Esophagus muscularis mucosa (tissue), 4 donors: Measurements from ENCODE around the gene KREMEN2. TPM values are rescaled to one million over a fixed set of nuclear protein-coding genes. Genes with fewer than 3 reads are reported as not detected.

Source experiments
- DNase-seq: peaks from one replicate; pipeline ENCODE4 v3.0.0-alpha.2; 2017; ENCODE audit errors: extremely low spot score
- H3K27ac ChIP-seq, 4 donors: fragments of 200-600 bp; sonication (generic); replicated peaks in 1 of 4; 1 replicate in 3 of 4; 2 replicates in 1 of 4; pipeline ENCODE4 v1.5.1; 2016 to 2019; ENCODE audit warnings: mild to moderate bottlenecking in 1 of 4
- H3K27me3 ChIP-seq, 4 donors: fragments of 200-600 bp; sonication (generic); one replicate each; pipeline versions ENCODE4 v1.5.1 to v1.6.0; 2016 to 2019
- H3K36me3 ChIP-seq, 4 donors: fragments of 200-600 bp; sonication (generic); one replicate each; pipeline ENCODE4 v1.5.1; 2016 to 2019
- H3K4me1 ChIP-seq, 4 donors: fragments of 200-600 bp; sonication (generic); one replicate each; pipeline ENCODE4 v1.5.1; 2016 to 2019
- H3K4me3 ChIP-seq, 4 donors: fragments of 200-600 bp; sonication (generic); 1 replicate in 2 of 4; 2 replicates in 2 of 4; pipeline ENCODE4 v1.5.1; 2016 to 2019; ENCODE audit warnings: mild to moderate bottlenecking in 4 of 4, moderate library complexity in 1 of 4
- H3K9me3 ChIP-seq, 4 donors: fragments of 200-600 bp; sonication (generic); 1 replicate in 3 of 4; 2 replicates in 1 of 4; pipeline ENCODE4 v1.5.1; 2016 to 2019
- CTCF ChIP-seq, 3 experiments: fragments of 200-600 bp in 2 of 3; fragments of 450-650 bp in 1 of 3; sonication (generic) in 2 of 3; IDR thresholded peaks; one replicate each; pipeline ENCODE4 v1.5.1; 2017 to 2019; ENCODE audit warnings: antibody characterized with exemption in 3 of 3, mild to moderate bottlenecking in 2 of 3, moderate library complexity in 1 of 3
- EP300 ChIP-seq: sonication (generic); formaldehyde crosslinking; IDR thresholded peaks from one replicate; pipeline ENCODE4 v1.6.1; 2017; ENCODE audit warnings: antibody characterized with exemption
- POLR2A ChIP-seq: fragments of 450-650 bp; IDR thresholded peaks from one replicate; pipeline ENCODE4 v1.6.1; 2017; ENCODE audit warnings: antibody characterized with exemption, moderate library complexity, mild to moderate bottlenecking, low read depth
- POLR2AphosphoS5 ChIP-seq, 2 donors: sonication (generic); formaldehyde crosslinking; IDR thresholded peaks; one replicate each; pipeline ENCODE4 v1.6.1; 2017; ENCODE audit warnings: antibody characterized with exemption in 2 of 2
- WGBS: methylation state at CpG from one replicate; pipeline ENCODE4 v1.1.5; 2018; 5-methylcytosine and 5-hydroxymethylcytosine counted together
- intact Hi-C: fragments of 100-400 bp; cut with DNase I; formaldehyde crosslinking; loops from one replicate; pipeline ENCODE4 v1.15.1; 2023
- total RNA-seq, 4 donors: library from RNA; depleted of rRNA; stranded (reverse); fragments of >200 nt; gene quantifications; one replicate each; pipeline versions ENCODE4 v1.1.0 to v1.2.1, GENCODE V29; 2016

The KREMEN2 gene
- total RNA-seq, 4 donors from 2014 or later: 0.13 TPM; not detected in 3

GRCh38 chr16:2992383-2993081 is 28.5 kb downstream of the KREMEN2 start:
- H3K9me3 ChIP-seq: no peaks in the 10 kb centered on the region
- WGBS: 90% methylated on average over 12 of the region's 14 CpGs
- no peak overlapping the region for H3K27ac ChIP-seq
- H3K4me1 ChIP-seq: no peaks in the 10 kb centered on the region
- peaks cover 0 to 54% (median 0%) of the 10 kb centered on the region in 4 donors for H3K27me3 ChIP-seq
- no peak overlapping the region for H3K4me3 ChIP-seq
- intact Hi-C loops: no loop called here
- no peak for DNase-seq
- H3K36me3 ChIP-seq: no peaks in the 10 kb centered on the region
- TF ChIP-seq POLR2AphosphoS5 (IDR thresholded peaks at IDR 0.05): no peak
- TF ChIP-seq EP300: no peak
- TF ChIP-seq POLR2A: no peak
- no peak for TF ChIP-seq CTCF (IDR thresholded peaks at IDR 0.05)

GRCh38 chr16:2996298-2996697 is 32.2 kb downstream of the KREMEN2 start:
- no peak for TF ChIP-seq EP300
- no peak for TF ChIP-seq CTCF (IDR thresholded peaks at IDR 0.05)
- no peak for TF ChIP-seq POLR2A
- TF ChIP-seq POLR2AphosphoS5 (IDR thresholded peaks at IDR 0.05): no peak
- no peaks in the 10 kb centered on the region for H3K4me1 ChIP-seq
- peaks cover 0 to 51% (median 0%) of the 10 kb centered on the region in 4 donors for H3K27me3 ChIP-seq
- WGBS: 71% methylated on average over 9 of the region's 13 CpGs
- intact Hi-C loops: no loop called here
- H3K36me3 ChIP-seq: no peaks in the 10 kb centered on the region
- no peak overlapping the region for H3K4me3 ChIP-seq
- H3K27ac ChIP-seq: no peak overlapping the region
- no peak for DNase-seq
- H3K9me3 ChIP-seq: no peaks in the 10 kb centered on the region

GRCh38 chr16:2999929-3000328 is 35.9 kb downstream of the KREMEN2 start:
- no peak for DNase-seq
- Histone ChIP-seq H3K4me1 (peaks cover 2 to 11% (median 9%) of the 10 kb centered on the region in 4 donors), H3K36me3 (no peaks in the 10 kb centered on the region), H3K27ac (no peak overlapping the region), H3K4me3 (no peak overlapping the region), H3K9me3 (no peaks in the 10 kb centered on the region), H3K27me3 (peaks cover 0 to 65% (median 2%) of the 10 kb centered on the region in 4 donors)
- intact Hi-C loops: no loop called here
- 79% methylated on average over 6 of the region's 6 CpGs for WGBS
- TF ChIP-seq POLR2A (no peak), EP300 (no peak), CTCF (IDR thresholded peaks at IDR 0.05) (no peak), POLR2AphosphoS5 (IDR thresholded peaks at IDR 0.05) (no peak)

GRCh38 chr16:3000540-3000939 is 36.5 kb downstream of the KREMEN2 start:
- TF ChIP-seq CTCF (IDR thresholded peaks at IDR 0.05): no peak
- TF ChIP-seq POLR2AphosphoS5 (IDR thresholded peaks at IDR 0.05): no peak
- no peak for TF ChIP-seq EP300
- no peak for DNase-seq
- H3K27me3 ChIP-seq: peaks cover 0 to 68% (median 3%) of the 10 kb centered on the region in 4 donors
- no peak overlapping the region for H3K4me3 ChIP-seq
- H3K4me1 ChIP-seq: peaks cover 3 to 15% (median 12%) of the 10 kb centered on the region in 4 donors
- H3K27ac ChIP-seq: no peak overlapping the region
- H3K36me3 ChIP-seq: no peaks in the 10 kb centered on the region
- intact Hi-C loops: no loop called here
- WGBS: no CpG with 5 or more reads among the region's 4 CpGs
- H3K9me3 ChIP-seq: no peaks in the 10 kb centered on the region

- Histone ChIP-seq H3K36me3 (no peaks in the 10 kb centered on the region), H3K27me3 (peaks cover 0 to 68% (median 3%) of the 10 kb centered on the region in 4 donors), H3K27ac (no peak overlapping the region), H3K4me1 (peaks cover 3 to 15% (median 12%) of the 10 kb centered on the region in 4 donors), H3K4me3 (no peak overlapping the region), H3K9me3 (no peaks in the 10 kb centered on the region)
- intact Hi-C loops: no loop called here
- TF ChIP-seq EP300 (no peak), CTCF (IDR thresholded peaks at IDR 0.05) (no peak), POLR2A (no peak), POLR2AphosphoS5 (IDR thresholded peaks at IDR 0.05) (no peak)
- DNase-seq: no peak
- 73% methylated on average over 10 of the region's 12 CpGs for WGBS
Observed at GRCh38 chr16:3001316-3001715, 37.2 kb downstream of the KREMEN2 start.
